HG02884 (cell line): Measurements from ENCODE around the gene C2CD3.

Experiments used
- ATAC-seq: cut with Tn5 transposase; IDR thresholded peaks from one replicate; pipeline ENCODE4 v1.9.1; 2021; ENCODE audit warnings: mild to moderate bottlenecking, moderate library complexity; ENCODE audit not compliant: unreplicated experiment

C2CD3 gene

GRCh38 chr11:74170694-74171629 is at the start of gene C2CD3, which contains the start of gene PPME1:
Gene C2CD3, minus strand, starts transcription at chr11:74171002. Its CDS starts 210 bp downstream, at chr11:74170792.
Gene PPME1, plus strand, starts transcription at chr11:74171289. Its CDS starts 133 bp downstream, at chr11:74171422.
- ATAC-seq: peak; percentile 89

- ATAC-seq: no peak
Observed at GRCh38 chr11:74220376-74220775, 49.6 kb upstream of the C2CD3 start.

GRCh38 chr11:74212533-74212932 is 41.7 kb upstream of the C2CD3 start:
- no peak for ATAC-seq

DNA sequence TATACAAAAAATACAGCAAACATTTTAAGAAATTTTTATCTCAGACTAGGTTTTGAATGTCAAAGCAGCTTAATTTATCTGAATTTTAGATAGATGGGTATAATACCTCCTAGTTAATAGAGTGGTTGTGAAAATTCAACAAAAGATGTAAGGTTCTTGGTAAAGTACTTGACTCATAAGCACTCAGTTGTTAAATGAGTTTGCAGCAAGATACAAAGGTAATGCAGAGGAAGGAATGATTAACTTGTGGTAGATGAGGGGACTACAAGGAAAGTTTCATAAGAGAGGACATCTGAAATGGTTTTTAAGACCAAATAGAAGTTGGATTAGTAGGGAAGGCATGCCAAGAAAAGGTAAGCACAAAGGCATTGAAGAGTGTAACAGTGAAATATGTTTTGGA is 37.7 kb upstream of the C2CD3 start:
- no peak for ATAC-seq

DNA sequence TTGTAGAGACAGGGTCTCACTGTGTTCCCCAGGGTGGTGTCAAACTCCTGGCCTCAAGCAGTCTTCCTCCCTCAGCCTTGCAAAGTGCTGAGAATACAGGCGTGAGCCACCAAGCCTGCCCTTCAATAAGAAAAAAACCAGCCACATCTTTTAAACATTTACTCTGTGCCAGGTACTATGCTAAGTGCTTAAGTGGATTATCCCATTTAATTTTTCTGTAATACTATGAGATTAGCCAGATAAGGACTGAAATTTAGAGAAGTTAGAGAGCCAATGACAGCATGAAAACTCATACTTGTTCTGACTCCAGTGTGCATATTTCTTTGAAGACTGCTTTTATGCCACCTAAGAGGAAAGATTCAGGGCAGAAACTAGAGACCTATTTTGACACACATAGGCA is 35.9 kb upstream of the C2CD3 start:
- no peak for ATAC-seq

- ATAC-seq: no peak
Observed at GRCh38 chr11:74205181-74205580, 34.4 kb upstream of the C2CD3 start.

DNA sequence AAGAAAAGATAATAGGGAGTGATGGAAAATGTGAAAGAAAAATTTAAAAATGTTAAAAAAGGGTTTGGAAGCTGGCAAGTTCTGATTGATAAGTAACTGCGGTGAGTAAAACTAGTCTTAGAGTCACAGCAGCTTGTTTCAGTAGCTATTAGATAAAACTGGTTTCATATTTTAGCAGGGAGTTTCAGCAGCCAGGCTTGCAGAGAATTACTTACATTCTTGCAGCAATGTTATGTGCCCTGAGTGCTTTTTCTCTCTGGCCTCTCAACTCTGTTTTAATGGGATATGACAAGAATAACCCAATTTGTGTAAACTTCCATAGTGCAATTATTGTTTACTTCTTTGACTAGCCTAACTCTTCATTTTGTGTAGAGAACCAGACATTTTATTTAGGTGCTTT is 33.9 kb upstream of the C2CD3 start:
- ATAC-seq: no peak

- ATAC-seq: no peak
Observed at GRCh38 chr11:74203966-74204365, 33.2 kb upstream of the C2CD3 start.

DNA sequence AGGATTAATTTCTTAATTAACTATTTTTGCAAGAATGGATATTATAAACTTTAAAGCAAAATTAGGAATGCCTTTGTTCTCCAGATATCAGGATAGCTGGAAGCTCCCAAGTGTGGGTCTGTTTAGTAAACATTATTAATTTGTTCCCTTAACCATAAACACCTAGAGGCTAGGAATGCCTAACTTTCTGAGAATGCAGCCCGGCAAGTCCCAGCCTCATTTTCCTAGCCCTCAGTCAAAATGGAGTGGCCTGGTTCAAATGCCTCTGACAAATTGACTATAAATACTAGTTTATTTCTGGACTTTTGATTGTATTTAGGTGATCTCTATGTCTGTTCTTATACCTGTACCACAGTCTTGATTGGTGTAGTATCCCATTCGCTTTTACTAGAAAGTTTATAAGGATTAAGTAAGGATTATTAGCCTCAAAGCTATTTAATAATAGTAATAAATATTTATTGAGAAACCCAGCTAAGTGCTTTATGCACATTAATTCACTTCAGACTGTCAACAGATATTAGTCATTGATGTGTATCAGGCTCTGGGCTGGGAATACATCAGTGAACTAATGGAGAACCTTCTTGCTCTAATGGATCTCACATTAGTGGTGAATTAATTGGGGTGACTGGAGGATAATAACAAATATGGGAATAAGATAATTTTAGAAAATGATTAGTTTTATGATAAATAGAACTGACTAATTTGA is 26.1 kb upstream of the C2CD3 start:
- no peak for ATAC-seq

DNA sequence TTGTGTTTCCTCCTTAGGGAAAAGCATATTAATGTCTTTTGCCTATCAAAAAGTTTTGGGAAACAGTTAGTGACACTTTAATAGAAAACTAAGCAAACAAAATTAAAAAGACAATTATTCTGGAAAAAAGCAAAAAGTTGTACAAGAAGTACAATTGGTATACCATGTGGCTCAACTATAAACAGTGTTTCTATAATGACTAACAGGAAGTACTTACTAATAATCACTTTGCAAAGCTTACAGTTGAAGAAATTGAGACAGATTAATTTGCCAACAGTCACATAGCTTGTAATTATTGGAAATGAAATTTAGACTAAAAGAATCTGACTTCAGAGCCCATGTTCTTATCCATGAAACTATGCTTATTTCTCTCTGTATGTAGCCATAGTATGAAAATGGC is 25.0 kb upstream of the C2CD3 start:
- ATAC-seq: no peak

GRCh38 chr11:74185695-74186094 is 14.9 kb upstream of the C2CD3 start:
- ATAC-seq: no peak

DNA sequence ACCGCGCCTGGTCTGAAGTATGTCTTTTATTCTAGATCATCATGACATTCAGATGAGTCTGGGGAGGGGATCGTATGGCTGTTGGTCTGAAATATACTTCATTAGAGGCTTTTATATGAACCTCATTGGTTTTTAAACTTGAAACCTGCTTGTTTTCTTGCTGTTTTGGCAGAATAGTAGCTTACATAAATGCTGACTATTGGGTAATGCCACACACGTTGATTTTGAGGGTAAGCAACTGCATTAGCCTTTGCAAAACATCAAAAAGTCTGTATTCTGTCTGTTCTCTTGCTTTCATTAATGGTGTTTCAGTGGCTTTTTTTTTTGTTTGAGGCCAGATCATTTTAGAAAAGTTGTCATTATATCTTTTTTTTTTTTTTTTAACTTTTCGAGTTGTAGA is 14.5 kb upstream of the C2CD3 start:
- ATAC-seq: no peak

DNA sequence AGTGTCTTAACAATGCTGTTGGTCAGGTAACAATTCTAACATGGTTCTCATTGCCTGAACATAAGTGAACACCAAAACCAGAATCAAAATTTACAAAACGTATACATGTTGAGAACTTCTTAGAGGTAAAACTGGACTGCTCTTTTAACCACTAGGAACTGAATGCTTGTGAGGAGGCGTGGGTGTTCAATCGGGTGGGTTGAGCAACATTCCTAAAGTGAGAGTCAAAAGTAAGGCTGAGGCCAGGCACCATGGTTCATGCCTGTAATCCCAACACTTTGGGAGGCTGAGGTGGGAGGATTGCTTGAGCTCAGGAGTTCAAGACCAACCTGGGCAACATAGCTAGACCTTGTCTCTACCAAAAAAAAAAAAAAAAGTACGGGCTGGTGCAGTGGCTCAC is 11.8 kb upstream of the C2CD3 start:
- no peak for ATAC-seq

GRCh38 chr11:74179234-74180052 is 8.6 kb upstream of the C2CD3 start:
- no peak for ATAC-seq

- no peak for ATAC-seq
Observed at GRCh38 chr11:74175920-74176319, 5.1 kb upstream of the C2CD3 start.

DNA sequence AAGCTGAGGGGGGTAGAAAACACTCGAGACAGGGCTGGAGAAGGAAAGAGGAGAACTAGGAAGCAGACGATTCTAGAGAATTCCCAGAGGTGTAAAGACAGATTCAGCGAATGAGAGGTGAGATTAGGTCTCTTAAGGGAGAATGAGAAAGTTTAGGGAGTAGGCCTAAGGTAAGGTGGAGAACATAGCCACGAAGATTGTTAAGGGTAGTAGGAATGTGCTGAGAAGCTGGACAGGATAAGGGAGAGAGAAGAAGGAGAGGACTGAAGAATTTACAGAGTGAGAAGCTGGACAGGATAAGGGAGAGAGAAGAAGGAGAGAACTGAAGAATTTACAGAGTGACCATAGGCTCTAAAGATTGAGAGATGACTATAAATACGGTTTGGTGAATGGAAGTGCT is 1.2 kb upstream of the C2CD3 start:
- no peak for ATAC-seq

DNA sequence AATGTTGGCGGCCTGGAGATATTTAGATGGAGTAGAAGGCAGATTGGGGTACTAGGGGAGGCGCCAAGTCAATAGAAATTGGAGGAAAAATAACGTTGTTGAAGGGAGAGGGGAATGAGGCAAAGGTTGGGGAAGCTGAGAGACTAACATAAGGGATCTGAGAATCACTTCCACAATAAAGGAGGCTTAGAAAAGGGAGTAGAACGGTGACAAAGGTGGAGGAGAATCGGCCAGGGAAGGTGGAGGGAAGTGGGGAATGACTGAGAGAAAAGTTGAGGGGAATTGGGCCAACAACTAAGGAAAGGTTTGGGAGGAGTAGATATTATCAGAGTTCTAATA is 797 bp upstream of the C2CD3 start:
- no peak for ATAC-seq

GRCh38 chr11:74169738-74170458 is 904 bp downstream of the C2CD3 start:
- ATAC-seq: no peak

- no peak for ATAC-seq
Observed at GRCh38 chr11:74168838-74169237, 2.0 kb downstream of the C2CD3 start.

GRCh38 chr11:74162681-74163467 is 7.9 kb downstream of the C2CD3 start:
- peak; percentile 54 for ATAC-seq
